H9 (cell line): ENCODE data around the gene SYMPK. TPM values are rescaled to one million over a fixed set of nuclear protein-coding genes. Genes with fewer than 3 reads are reported as not detected.

ENCODE experiments used
- DNase-seq: peaks from one replicate; pipeline ENCODE4 v3.0.0-alpha.2; 2017
- H2AFZ ChIP-seq: one replicate; pipeline ENCODE4 v1.6.1; 2013; ENCODE audit warnings: mild to moderate bottlenecking, low read length, control low read depth, moderate library complexity
- H2AK5ac ChIP-seq: 2 replicates; pipeline ENCODE4 v1.6.1; 2013; ENCODE audit warnings: low read length, control low read depth, mixed read lengths; ENCODE audit not compliant: insufficient read length
- H2BK120ac ChIP-seq: one replicate; pipeline ENCODE4 v1.6.1; 2013; ENCODE audit warnings: low read depth, mild to moderate bottlenecking, low read length, control low read depth, inconsistent platforms; ENCODE audit not compliant: poor library complexity, severe bottlenecking
- H2BK12ac ChIP-seq: 2 replicates; pipeline ENCODE4 v1.6.1; 2013; ENCODE audit warnings: low read length, control low read depth, mixed read lengths, low read depth; ENCODE audit not compliant: insufficient read length
- H2BK15ac ChIP-seq: 2 replicates; pipeline ENCODE4 v1.6.1; 2013; ENCODE audit warnings: low read depth, low read length, control low read depth
- H2BK20ac ChIP-seq: one replicate; pipeline ENCODE4 v1.6.1; 2013; ENCODE audit warnings: low read depth, mild to moderate bottlenecking, low read length, control low read depth, inconsistent platforms; ENCODE audit not compliant: poor library complexity, severe bottlenecking
- H2BK5ac ChIP-seq: 2 replicates; pipeline ENCODE4 v1.6.1; 2013; ENCODE audit warnings: low read length, control low read depth, mixed read lengths; ENCODE audit not compliant: insufficient read length
- H3K14ac ChIP-seq: 2 replicates; pipeline ENCODE4 v1.6.1; 2013; ENCODE audit warnings: low read length, control low read depth; ENCODE audit not compliant: insufficient read depth
- H3K18ac ChIP-seq: 2 replicates; pipeline ENCODE4 v1.6.1; 2013; ENCODE audit warnings: low read depth, mild to moderate bottlenecking, mixed read lengths, low read length, control low read depth; ENCODE audit not compliant: insufficient read length
- H3K23ac ChIP-seq: 2 replicates; pipeline ENCODE4 v1.6.1; 2013; ENCODE audit warnings: low read length, control low read depth, mixed read lengths, low read depth; ENCODE audit not compliant: insufficient read length
- H3K23me2 ChIP-seq: 2 replicates; pipeline ENCODE4 v1.6.1; 2013; ENCODE audit warnings: low read depth, mild to moderate bottlenecking, mixed read lengths, low read length, control low read depth; ENCODE audit not compliant: insufficient read length, poor library complexity, severe bottlenecking
- H3K27ac ChIP-seq: 2 replicates; pipeline ENCODE4 v1.5.1; 2013; ENCODE audit warnings: low read length, control low read depth, mixed read lengths, low read depth; ENCODE audit not compliant: insufficient read length
- H3K27me3 ChIP-seq: 2 replicates; pipeline ENCODE4 v1.6.1; 2013; ENCODE audit warnings: low read length, control low read depth, inconsistent platforms; ENCODE audit not compliant: insufficient read depth
- H3K4ac ChIP-seq: 2 replicates; pipeline ENCODE4 v1.6.1; 2013; ENCODE audit warnings: low read depth, mild to moderate bottlenecking, control low read depth, inconsistent platforms, low read length, moderate library complexity
- H3K4me1 ChIP-seq: 2 replicates; pipeline ENCODE4 v1.6.1; 2013; ENCODE audit warnings: low read length, control low read depth, inconsistent platforms; ENCODE audit not compliant: insufficient read depth
- H3K4me2 ChIP-seq: 2 replicates; pipeline ENCODE4 v1.6.1; 2013; ENCODE audit warnings: low read length, control low read depth, mixed read lengths; ENCODE audit not compliant: insufficient read length, insufficient read depth
- H3K56ac ChIP-seq: 2 replicates; pipeline ENCODE4 v1.6.1; 2013; ENCODE audit warnings: low read depth, mild to moderate bottlenecking, mixed read lengths, low read length, control low read depth; ENCODE audit not compliant: insufficient read length
- H3K79me1 ChIP-seq: 2 replicates; pipeline ENCODE4 v1.6.1; 2013; ENCODE audit warnings: low read depth, mild to moderate bottlenecking, moderate library complexity, low read length, control low read depth, inconsistent platforms; ENCODE audit not compliant: insufficient read depth, poor library complexity, severe bottlenecking
- H3K79me2 ChIP-seq: 2 replicates; pipeline ENCODE4 v1.6.1; 2013; ENCODE audit warnings: low read length, control low read depth, inconsistent platforms; ENCODE audit not compliant: insufficient read depth
- H3K9ac ChIP-seq: 2 replicates; pipeline ENCODE4 v1.6.1; 2013; ENCODE audit warnings: low read length, control low read depth, mixed read lengths; ENCODE audit not compliant: insufficient read length; ENCODE audit errors: extremely low read depth
- H3K9me3 ChIP-seq: one replicate; pipeline ENCODE4 v1.6.1; 2013; ENCODE audit warnings: low read depth, low read length, inconsistent platforms; ENCODE audit not compliant: control insufficient read depth
- H3T11ph ChIP-seq: one replicate; pipeline ENCODE4 v1.6.1; 2013; ENCODE audit warnings: mild to moderate bottlenecking, low read length, control low read depth, inconsistent platforms
- H4K20me1 ChIP-seq: one replicate; pipeline ENCODE4 v1.6.1; 2013; ENCODE audit not compliant: control insufficient read depth, insufficient read length, insufficient read depth
- H4K5ac ChIP-seq: 2 replicates; pipeline ENCODE4 v1.6.1; 2013; ENCODE audit warnings: low read depth, mild to moderate bottlenecking, mixed read lengths, low read length, control low read depth; ENCODE audit not compliant: insufficient read length
- H4K8ac ChIP-seq: replicated peaks from 2 replicates; pipeline ENCODE4 v1.6.1; 2013; ENCODE audit warnings: low read length, control low read depth, mixed read lengths, low read depth; ENCODE audit not compliant: insufficient read length
- H4K91ac ChIP-seq: 2 replicates; pipeline ENCODE4 v1.6.1; 2013; ENCODE audit warnings: low read depth, mild to moderate bottlenecking, moderate library complexity, mixed read lengths, low read length, control low read depth; ENCODE audit not compliant: insufficient read length
- H3K27ac Mint-ChIP-seq, 3 experiments: 2 replicates in 2 of 3; 3 replicates in 1 of 3; pipeline ENCODE4 v1.8.0; 2020 to 2021; ENCODE audit warnings: mixed read lengths in 3 of 3, mild to moderate bottlenecking in 1 of 3, moderate library complexity in 1 of 3
- H3K27me3 Mint-ChIP-seq: 2 replicates; pipeline ENCODE4 v1.8.0; 2021; ENCODE audit warnings: low read depth, mild to moderate bottlenecking, moderate library complexity, mixed read lengths
- H3K36me3 Mint-ChIP-seq, 3 experiments: 2 replicates in 2 of 3; 3 replicates in 1 of 3; pipeline ENCODE4 v1.8.0; 2020 to 2021; ENCODE audit warnings: low read depth in 3 of 3, mixed read lengths in 3 of 3; ENCODE audit not compliant: insufficient read depth in 1 of 3
- H3K4me1 Mint-ChIP-seq, 2 experiments: 2 replicates each; pipeline ENCODE4 v1.8.0; 2020; ENCODE audit warnings: mixed read lengths in 2 of 2
- H3K4me3 Mint-ChIP-seq, 2 experiments: 2 replicates in 1 of 2; 3 replicates in 1 of 2; pipeline ENCODE4 v1.8.0; 2020 to 2021; ENCODE audit warnings: mild to moderate bottlenecking in 2 of 2, mixed read lengths in 2 of 2, moderate library complexity in 1 of 2
- H3K9me3 Mint-ChIP-seq, 2 experiments: 2 replicates in 1 of 2; 3 replicates in 1 of 2; pipeline ENCODE4 v1.8.0; 2020; ENCODE audit warnings: mild to moderate bottlenecking in 2 of 2, mixed read lengths in 2 of 2, moderate library complexity in 1 of 2
- CTCF ChIP-seq: fragments of 200-600 bp; sonication (generic); conservative IDR thresholded peaks from 3 replicates; pipeline ENCODE4 v1.8.0; 2021; ENCODE audit warnings: antibody characterized with exemption, mild to moderate bottlenecking
- WGBS: extraction: QIAGEN DNeasy Blood & Tissue Kit; methylation state at CpG from one replicate; pipeline ENCODE4 v1.1.7; 2013; ENCODE audit warnings: missing lambda C conversion rate, low lambda C conversion rate, mixed read lengths; ENCODE audit not compliant: insufficient read length; ENCODE audit errors: extremely low coverage; 5-methylcytosine and 5-hydroxymethylcytosine counted together
- total RNA-seq: library from RNA; stranded (reverse); gene quantifications from 2 replicates; pipeline ENCODE4 v1.2.1, GENCODE V29; 2021

Gene SYMPK
- total RNA-seq, 1 experiment from 2014 or later, result 104 TPM

GRCh38 chr19:45773384-45773783, 89.6 kb downstream of the SYMPK start:
- no peak overlapping the region for H3K27ac ChIP-seq
- Mint-ChIP-seq H3K4me3 (peak overlapping the region in 1 of 2 experiments; percentile 19; a peak in 1 of 5 replicates), H3K36me3 (peaks cover 14 to 44% (median 35%) of the 10 kb centered on the region in 3 experiments), H3K27me3 (peaks cover 3% of the 10 kb centered on the region), H3K27ac (no peak overlapping the region), H3K9me3 (no peaks in the 10 kb centered on the region; a peak in 1 of 5 replicates), H3K4me1 (peaks cover 7 to 13% of the 10 kb centered on the region in 2 experiments)
- no peaks in the 10 kb centered on the region for H3K9me3 ChIP-seq
- no peak overlapping the region for H2BK12ac ChIP-seq
- no peak overlapping the region for H3K14ac ChIP-seq
- no peak overlapping the region for H4K8ac ChIP-seq
- no peaks in the 10 kb centered on the region for H3K27me3 ChIP-seq
- no peak for TF ChIP-seq CTCF
- WGBS, result no CpG with 5 or more reads among the region's 2 CpGs
- H2BK15ac ChIP-seq, result no peak overlapping the region
- H3T11ph ChIP-seq, result no peak overlapping the region
- no peak overlapping the region for H2BK5ac ChIP-seq
- no peaks in the 10 kb centered on the region for H4K20me1 ChIP-seq
- no peak overlapping the region for H2BK20ac ChIP-seq
- H3K9ac ChIP-seq, result no peak overlapping the region
- no peak overlapping the region for H2BK120ac ChIP-seq
- H3K56ac ChIP-seq, result no peak overlapping the region
- no peaks in the 10 kb centered on the region for H3K79me2 ChIP-seq
- H3K4me2 ChIP-seq, result no peak overlapping the region
- H3K79me1 ChIP-seq, result no peaks in the 10 kb centered on the region
- H2AK5ac ChIP-seq, result no peak overlapping the region
- H2AFZ ChIP-seq, result no peak overlapping the region
- H4K5ac ChIP-seq, result no peak overlapping the region
- no peak overlapping the region for H3K23ac ChIP-seq
- no peak overlapping the region for H3K18ac ChIP-seq
- no peak overlapping the region for H3K4ac ChIP-seq
- no peaks in the 10 kb centered on the region for H3K4me1 ChIP-seq
- no peak for DNase-seq
- no peak overlapping the region for H4K91ac ChIP-seq
- H3K23me2 ChIP-seq, result peaks cover 9% of the 10 kb centered on the region
